GM23338 (cell line): ENCODE measurements around the gene IL12RB1.

Experiments used
- CTCF ChIP-seq, 2 experiments: fragments of 200-600 bp in 1 of 2; sonication (generic) in 1 of 2; conservative IDR thresholded peaks; 2 replicates each; pipeline versions ENCODE4 v1.5.1 to v1.6.1; 2016 to 2017; ENCODE audit warnings: antibody characterized with exemption in 2 of 2, low read depth in 2 of 2, mild to moderate bottlenecking in 2 of 2, moderate library complexity in 1 of 2
- EZH2 ChIP-seq: fragments of 200-600 bp; sonication (generic); IDR thresholded peaks from one replicate; pipeline ENCODE4 v1.8.0; 2017; ENCODE audit warnings: antibody characterized with exemption, mild to moderate bottlenecking, low read depth; ENCODE audit not compliant: unreplicated experiment
- EZH2phosphoT487 ChIP-seq: fragments of 200-600 bp; sonication (generic); IDR thresholded peaks from one replicate; pipeline ENCODE4 v1.8.1; 2018; ENCODE audit warnings: antibody characterized with exemption; ENCODE audit not compliant: unreplicated experiment
- JUNB ChIP-seq: IDR thresholded peaks from one replicate; pipeline ENCODE4 v1.6.1; 2016; ENCODE audit warnings: antibody characterized with exemption; ENCODE audit not compliant: unreplicated experiment
- REST ChIP-seq: IDR thresholded peaks from one replicate; pipeline ENCODE4 v1.6.1; 2018; ENCODE audit warnings: antibody characterized with exemption; ENCODE audit not compliant: unreplicated experiment
- STAT1 ChIP-seq: IDR thresholded peaks from one replicate; pipeline ENCODE4 v1.6.1; 2016; ENCODE audit warnings: antibody characterized with exemption; ENCODE audit not compliant: unreplicated experiment

GRCh38 chr19:18044825-18045304 is 41.9 kb downstream of the IL12RB1 start:
- TF ChIP-seq EZH2, result no peak
- no peak for TF ChIP-seq EZH2phosphoT487
- TF ChIP-seq CTCF (conservative IDR thresholded peaks at IDR 0.05; ENCODE audit: low read depth in 2 of 2), result no peak
- no peak for TF ChIP-seq JUNB
- no peak for TF ChIP-seq REST
- TF ChIP-seq STAT1, result no peak
